22Rv1 (cell line): Measurements from ENCODE around the gene SEPTIN12.

Source experiments
- ZFX ChIP-seq: fragments of 450-650 bp; IDR thresholded peaks from 2 replicates; pipeline ENCODE4 v1.6.1; 2017; ENCODE audit warnings: antibody characterized with exemption, borderline replicate concordance
- TF ChIP-seq, protein P1 (sequence below): fragments of 450-650 bp; IDR thresholded peaks from 2 replicates; pipeline ENCODE4 v1.5.1; 2017; ENCODE audit warnings: mild to moderate bottlenecking

DNA sequence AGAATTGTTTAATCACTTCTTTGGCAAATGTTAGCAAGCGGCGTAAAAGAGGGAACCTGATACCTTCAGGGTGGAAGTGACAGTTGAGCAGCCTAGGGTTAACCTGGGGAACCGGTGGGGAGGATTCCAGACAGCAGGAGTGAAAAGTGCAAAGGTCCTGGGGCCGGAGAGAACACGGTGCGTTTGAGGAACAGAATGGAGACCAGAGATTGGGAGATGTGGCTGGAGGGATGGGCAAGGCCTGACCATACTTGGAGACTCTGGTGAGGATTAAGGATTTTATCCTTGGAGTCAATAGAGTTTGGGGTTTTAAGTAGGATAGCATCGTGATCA lies 18.9 kb downstream of the SEPTIN12 start:
- TF ChIP-seq, protein P1, sequence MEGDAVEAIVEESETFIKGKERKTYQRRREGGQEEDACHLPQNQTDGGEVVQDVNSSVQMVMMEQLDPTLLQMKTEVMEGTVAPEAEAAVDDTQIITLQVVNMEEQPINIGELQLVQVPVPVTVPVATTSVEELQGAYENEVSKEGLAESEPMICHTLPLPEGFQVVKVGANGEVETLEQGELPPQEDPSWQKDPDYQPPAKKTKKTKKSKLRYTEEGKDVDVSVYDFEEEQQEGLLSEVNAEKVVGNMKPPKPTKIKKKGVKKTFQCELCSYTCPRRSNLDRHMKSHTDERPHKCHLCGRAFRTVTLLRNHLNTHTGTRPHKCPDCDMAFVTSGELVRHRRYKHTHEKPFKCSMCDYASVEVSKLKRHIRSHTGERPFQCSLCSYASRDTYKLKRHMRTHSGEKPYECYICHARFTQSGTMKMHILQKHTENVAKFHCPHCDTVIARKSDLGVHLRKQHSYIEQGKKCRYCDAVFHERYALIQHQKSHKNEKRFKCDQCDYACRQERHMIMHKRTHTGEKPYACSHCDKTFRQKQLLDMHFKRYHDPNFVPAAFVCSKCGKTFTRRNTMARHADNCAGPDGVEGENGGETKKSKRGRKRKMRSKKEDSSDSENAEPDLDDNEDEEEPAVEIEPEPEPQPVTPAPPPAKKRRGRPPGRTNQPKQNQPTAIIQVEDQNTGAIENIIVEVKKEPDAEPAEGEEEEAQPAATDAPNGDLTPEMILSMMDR, result no peak
- TF ChIP-seq ZFX, result no peak
